SK-N-SH (cell line): ENCODE results near the gene NRARP. TPM values are rescaled to one million over a fixed set of nuclear protein-coding genes. Genes with fewer than 3 reads are reported as not detected.
A peak's percentile ranks its signal among the peaks of the same experiment; 100 is the strongest.

Experiments
- CTCF ChIA-PET: fragments of 300-600, 350-600 bp; formaldehyde crosslinking; extraction: SDS; loops from one replicate; lab custom pipeline; 2021; lab: Yijun Ruan, JAX
- POLR2A ChIA-PET: fragments of 350-600 bp; sonication (Branson Sonifier 250); formaldehyde crosslinking; extraction: SDS; loops from one replicate; lab custom pipeline; 2020; ENCODE audit warnings: antibody characterized with exemption, inconsistent platforms; lab: Yijun Ruan, JAX
- DNase-seq: peaks from one replicate; pipeline ENCODE4 v3.0.0; 2012
- H2AFZ ChIP-seq: fragments of 200-600 bp; sonication (generic); 2 replicates; pipeline ENCODE4 v1.8.1; 2016; ENCODE audit warnings: antibody characterized with exemption, mild to moderate bottlenecking, low read depth
- H3F3A ChIP-seq: fragments of 200-600 bp; sonication (generic); replicated peaks from 2 replicates; pipeline ENCODE3; 2016; ENCODE audit warnings: antibody characterized with exemption, mild to moderate bottlenecking; ENCODE audit not compliant: insufficient read depth
- H3K27ac ChIP-seq, 2 experiments: fragments of 200-500 bp in 1 of 2; fragments of 200-600 bp in 1 of 2; sonication (Bioruptor generic) in 1 of 2; sonication (generic), shearing (Covaris generic) in 1 of 2; 2 replicates each; pipeline versions ENCODE4 v1.5.1 to v1.6.1; 2014 to 2016; ENCODE audit warnings: low read depth in 2 of 2, inconsistent platforms in 1 of 2, low read length in 1 of 2, mild to moderate bottlenecking in 1 of 2, mixed read lengths in 1 of 2
- H3K27me3 ChIP-seq: fragments of 200-600 bp; sonication (generic), shearing (Covaris generic); 2 replicates; pipeline ENCODE4 v1.6.1; 2016; ENCODE audit warnings: mixed run types; ENCODE audit not compliant: insufficient read depth
- H3K36me3 ChIP-seq, 2 experiments: fragments of 200-500 bp in 1 of 2; fragments of 200-600 bp in 1 of 2; sonication (Bioruptor generic) in 1 of 2; sonication (generic) in 1 of 2; replicated peaks in 1 of 2; 2 replicates each; pipeline versions ENCODE3 to v1.5.1; 2014 to 2016; ENCODE audit warnings: low read length in 1 of 2, mild to moderate bottlenecking in 1 of 2; ENCODE audit not compliant: insufficient read depth in 2 of 2, control insufficient read depth in 1 of 2
- H3K4me1 ChIP-seq, 2 experiments: fragments of 200-500 bp in 1 of 2; fragments of 200-600 bp in 1 of 2; sonication (Bioruptor generic) in 1 of 2; sonication (generic), shearing (Covaris generic) in 1 of 2; 2 replicates each; pipeline versions ENCODE4 v1.5.1 to v1.6.1; 2014 to 2016; ENCODE audit warnings: low read depth in 1 of 2, low read length in 1 of 2, mixed run types in 1 of 2; ENCODE audit not compliant: insufficient read depth in 2 of 2, control insufficient read depth in 1 of 2
- H3K4me2 ChIP-seq: fragments of 200-600 bp; sonication (generic), shearing (Covaris generic); 2 replicates; pipeline ENCODE4 v1.6.1; 2017; ENCODE audit warnings: mixed run types
- H3K4me3 ChIP-seq, 2 experiments: fragments of 200-500 bp in 1 of 2; fragments of 200-600 bp in 1 of 2; sonication (Bioruptor generic) in 1 of 2; sonication (generic), shearing (Covaris generic) in 1 of 2; 2 replicates each; pipeline versions ENCODE4 v1.5.1 to v1.8.1; 2014 to 2016; ENCODE audit warnings: low read depth in 2 of 2, inconsistent platforms in 1 of 2, low read length in 1 of 2, mild to moderate bottlenecking in 1 of 2, mixed read lengths in 1 of 2, moderate library complexity in 1 of 2
- H3K79me2 ChIP-seq: fragments of 200-600 bp; sonication (generic); 2 replicates; pipeline ENCODE4 v1.8.1; 2017; ENCODE audit warnings: mild to moderate bottlenecking; ENCODE audit not compliant: insufficient read depth
- H3K9ac ChIP-seq: fragments of 200-600 bp; sonication (generic); 2 replicates; pipeline ENCODE4 v1.6.1; 2017; ENCODE audit warnings: mixed run types
- H3K9me2 ChIP-seq: fragments of 200-600 bp; sonication (generic); 2 replicates; pipeline ENCODE4 v1.6.1; 2017; ENCODE audit warnings: mixed run types
- H3K9me3 ChIP-seq: fragments of 200-600 bp; sonication (generic); 2 replicates; pipeline ENCODE4 v1.6.1; 2017; ENCODE audit warnings: mixed run types, mild to moderate bottlenecking, moderate library complexity
- H4K20me1 ChIP-seq: fragments of 200-600 bp; sonication (generic); 2 replicates; pipeline ENCODE4 v1.6.1; 2017; ENCODE audit warnings: mild to moderate bottlenecking, mixed run types; ENCODE audit not compliant: insufficient read depth
- CHD2 ChIP-seq: fragments of 150-350 bp; IDR thresholded peaks from 2 replicates; pipeline ENCODE4 v1.6.1; 2018; ENCODE audit warnings: low read length; ENCODE audit not compliant: partially characterized antibody
- EZH2phosphoT487 ChIP-seq: fragments of 200-600 bp; sonication (generic); IDR thresholded peaks from 2 replicates; pipeline ENCODE4 v1.6.1; 2017; ENCODE audit warnings: low read depth, mixed run types, mild to moderate bottlenecking, antibody characterized with exemption, moderate library complexity, borderline replicate concordance
- GABPA ChIP-seq: IDR thresholded peaks from 2 replicates; pipeline ENCODE4 v1.4.0; 2012; ENCODE audit warnings: low read depth, mild to moderate bottlenecking
- GATA2 ChIP-seq: sonication (generic); formaldehyde crosslinking; IDR thresholded peaks from 2 replicates; pipeline ENCODE4 v1.5.0; 2020; ENCODE audit warnings: mild to moderate bottlenecking, missing genetic modification reagents
- MAX ChIP-seq: IDR thresholded peaks from 2 replicates; pipeline ENCODE4 v1.4.0; 2012; ENCODE audit warnings: low read depth
- MEF2A ChIP-seq: IDR thresholded peaks from 2 replicates; pipeline ENCODE4 v1.4.0; 2012; ENCODE audit warnings: low read depth, borderline replicate concordance
- NFIC ChIP-seq: IDR thresholded peaks from 2 replicates; pipeline ENCODE4 v1.4.0; 2012; ENCODE audit warnings: borderline replicate concordance
- NRF1 ChIP-seq: IDR thresholded peaks from 2 replicates; pipeline ENCODE4 v1.6.1; 2012; ENCODE audit warnings: low read depth, mild to moderate bottlenecking, low read length
- RCOR1 ChIP-seq: fragments of 150-350 bp; IDR thresholded peaks from 2 replicates; pipeline ENCODE4 v1.6.1; 2017; ENCODE audit warnings: antibody characterized with exemption, low read length
- REST ChIP-seq: IDR thresholded peaks from 2 replicates; pipeline ENCODE4 v1.6.1; 2012; ENCODE audit warnings: mild to moderate bottlenecking, low read depth, low read length, moderate library complexity
- SIN3A ChIP-seq: IDR thresholded peaks from 2 replicates; pipeline ENCODE4 v1.6.1; 2012; ENCODE audit warnings: low read depth, mild to moderate bottlenecking, low read length, moderate library complexity, borderline replicate concordance
- SMC3 ChIP-seq: IDR thresholded peaks from 2 replicates; pipeline ENCODE4 v1.6.1; 2012; ENCODE audit warnings: low read depth, low read length, improper control_type of control experiment
- TCF12 ChIP-seq: IDR thresholded peaks from 2 replicates; pipeline ENCODE4 v1.4.0; 2012
- TEAD4 ChIP-seq: IDR thresholded peaks from 2 replicates; pipeline ENCODE4 v1.4.0; 2012; ENCODE audit warnings: mild to moderate bottlenecking, borderline replicate concordance; ENCODE audit not compliant: insufficient read depth
- USF1 ChIP-seq: IDR thresholded peaks from 2 replicates; pipeline ENCODE4 v1.4.0; 2012; ENCODE audit warnings: low read depth, borderline replicate concordance
- YY1 ChIP-seq: IDR thresholded peaks from 2 replicates; pipeline ENCODE4 v1.4.0; 2012; ENCODE audit warnings: low read depth, mild to moderate bottlenecking
- ZBTB33 ChIP-seq: IDR thresholded peaks from 2 replicates; pipeline ENCODE4 v1.4.0; 2012; ENCODE audit warnings: low read depth, borderline replicate concordance
- WGBS: methylation state at CpG from one replicate; pipeline ENCODE4 v1.1.6; 2017; ENCODE audit warnings: low lambda C conversion rate; 5-methylcytosine and 5-hydroxymethylcytosine counted together
- polyA plus RNA-seq, 3 experiments: library from polyadenylated mRNA; depleted of rRNA; stranded (reverse); fragments of >200 nt; gene quantifications; 2 replicates each; pipeline ENCODE4 v1.2.3, GENCODE V29; 2012

Gene NRARP
- polyA plus RNA-seq, 1 of the 3 experiments (the other 2 are of a cell fraction), result 3.9 TPM

GRCh38 chr9:137294091-137294680 is 7.9 kb downstream of the NRARP start:
- H3K27me3 ChIP-seq, result no peaks in the 10 kb centered on the region
- H3F3A ChIP-seq, result no peaks in the 10 kb centered on the region
- TF ChIP-seq CHD2, result no peak
- peak; percentile 74; the same call in 1 of the 2 replicates for TF ChIP-seq USF1
- no peaks in the 10 kb centered on the region for H4K20me1 ChIP-seq
- 50% methylated on average over 10 of the region's 11 CpGs for WGBS
- no peak overlapping the region for H3K4me3 ChIP-seq
- peak overlapping the region; percentile 13; the same call in 1 of the 2 replicates for H2AFZ ChIP-seq
- ChIA-PET POLR2A (no interaction called here), CTCF (interaction anchor here (0.8 to 3.1 kb wide), 8 partner anchors 8 to 237 kb away, joined by 3 to 13 read pairs (median 4); partner anchors contain the start of gene NRARP)
- peaks cover 0 to 19% of the 10 kb centered on the region in 2 experiments; a peak in 1 of 4 replicates for H3K4me1 ChIP-seq
- no peaks in the 10 kb centered on the region for H3K36me3 ChIP-seq
- no peak overlapping the region for H3K4me2 ChIP-seq
- H3K9me2 ChIP-seq, result no peaks in the 10 kb centered on the region
- no peaks in the 10 kb centered on the region for H3K79me2 ChIP-seq
- no peaks in the 10 kb centered on the region for H3K9me3 ChIP-seq
- peak; percentile 73 for DNase-seq
- no peak overlapping the region for H3K27ac ChIP-seq
- no peak overlapping the region for H3K9ac ChIP-seq

GRCh38 chr9:137293482-137294090 is 8.5 kb downstream of the NRARP start:
- whole genome bisulfite sequencing, result 81% methylated on average over 23 of the region's 29 CpGs
- no peaks in the 10 kb centered on the region for H3K27me3 ChIP-seq
- POLR2A ChIA-PET, result no interaction called here
- no peak overlapping the region for H3K9ac ChIP-seq
- no peak overlapping the region for H3K4me3 ChIP-seq
- H3K9me2 ChIP-seq, result no peaks in the 10 kb centered on the region
- H4K20me1 ChIP-seq, result no peaks in the 10 kb centered on the region
- no peaks in the 10 kb centered on the region for H3F3A ChIP-seq
- H3K4me2 ChIP-seq, result no peak overlapping the region
- no peak for DNase-seq
- H3K4me1 ChIP-seq, result peaks cover 0 to 19% of the 10 kb centered on the region in 2 experiments; a peak in 1 of 4 replicates
- H3K27ac ChIP-seq, result no peak overlapping the region
- TF ChIP-seq SMC3 (no peak), GATA2 (no peak), REST (no peak), EZH2phosphoT487 (no peak), RCOR1 (no peak), CHD2 (no peak), SIN3A (no peak), MEF2A (no peak), TEAD4 (no peak), TCF12 (no peak), USF1 (no peak), MAX (no peak), NRF1 (no peak), NFIC (no peak), ZBTB33 (no peak), YY1 (no peak), GABPA (no peak)
- H2AFZ ChIP-seq, result no peak overlapping the region
- no peaks in the 10 kb centered on the region for H3K9me3 ChIP-seq
- no peaks in the 10 kb centered on the region for H3K36me3 ChIP-seq
- H3K79me2 ChIP-seq, result no peaks in the 10 kb centered on the region
- CTCF ChIA-PET, result interaction anchor here (0.8 to 3.1 kb wide), 6 partner anchors 9 to 152 kb away, joined by 3 to 13 read pairs (median 4); partner anchors contain the start of gene NRARP
